ENCODE data around the gene UCP2. TPM values are rescaled to one million over a fixed set of nuclear protein-coding genes. Genes with fewer than 3 reads are reported as not detected.

UCP2 gene
- total RNA-seq, 6 donors from 2014 or later = 76.5 to 118 (median 98.3) TPM

DNA sequence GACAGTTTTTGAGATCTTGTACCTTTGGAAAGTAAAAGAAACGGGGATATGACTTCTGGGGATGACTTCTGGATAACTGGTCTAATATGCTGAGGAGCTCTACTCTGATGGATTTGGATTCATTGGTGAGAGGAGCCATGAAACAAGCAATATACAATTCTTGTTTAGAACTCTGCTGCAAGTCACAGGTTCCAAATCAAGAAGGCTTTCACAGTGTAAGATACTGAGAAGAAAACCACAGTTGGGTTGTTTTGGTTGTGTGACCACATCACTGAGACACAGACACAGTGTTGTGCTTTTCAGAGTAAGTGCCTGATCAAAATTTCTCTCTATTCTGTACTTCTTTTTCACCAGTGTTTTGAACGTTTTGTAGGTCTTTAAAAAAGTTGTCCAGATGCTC, 13.1 kb upstream of the UCP2 start:
- no peak for TF ChIP-seq POLR2AphosphoS5 (IDR thresholded peaks at IDR 0.05)
- TF ChIP-seq EP300 (IDR thresholded peaks at IDR 0.05) = no peak
- TF ChIP-seq, protein P1, sequence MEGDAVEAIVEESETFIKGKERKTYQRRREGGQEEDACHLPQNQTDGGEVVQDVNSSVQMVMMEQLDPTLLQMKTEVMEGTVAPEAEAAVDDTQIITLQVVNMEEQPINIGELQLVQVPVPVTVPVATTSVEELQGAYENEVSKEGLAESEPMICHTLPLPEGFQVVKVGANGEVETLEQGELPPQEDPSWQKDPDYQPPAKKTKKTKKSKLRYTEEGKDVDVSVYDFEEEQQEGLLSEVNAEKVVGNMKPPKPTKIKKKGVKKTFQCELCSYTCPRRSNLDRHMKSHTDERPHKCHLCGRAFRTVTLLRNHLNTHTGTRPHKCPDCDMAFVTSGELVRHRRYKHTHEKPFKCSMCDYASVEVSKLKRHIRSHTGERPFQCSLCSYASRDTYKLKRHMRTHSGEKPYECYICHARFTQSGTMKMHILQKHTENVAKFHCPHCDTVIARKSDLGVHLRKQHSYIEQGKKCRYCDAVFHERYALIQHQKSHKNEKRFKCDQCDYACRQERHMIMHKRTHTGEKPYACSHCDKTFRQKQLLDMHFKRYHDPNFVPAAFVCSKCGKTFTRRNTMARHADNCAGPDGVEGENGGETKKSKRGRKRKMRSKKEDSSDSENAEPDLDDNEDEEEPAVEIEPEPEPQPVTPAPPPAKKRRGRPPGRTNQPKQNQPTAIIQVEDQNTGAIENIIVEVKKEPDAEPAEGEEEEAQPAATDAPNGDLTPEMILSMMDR (IDR thresholded peaks at IDR 0.05) = no peak
- TF ChIP-seq POLR2A (IDR thresholded peaks at IDR 0.05) = no peak
- no peaks in the 10 kb centered on the region for H3K27me3 ChIP-seq
- peaks cover 0 to 3% (median 0%) of the 10 kb centered on the region in 4 donors for H3K36me3 ChIP-seq
- no peak for DNase-seq
- no peak overlapping the region for H3K4me3 ChIP-seq
- no peaks in the 10 kb centered on the region for H3K9me3 ChIP-seq
- peak overlapping the region in 2 of 4 donors; percentile 25 to 27 for H3K27ac ChIP-seq
- 81 to 88% methylated on average over 2 of the region's 2 CpGs for WGBS, 2 donors
- peaks cover 0 to 15% (median 3%) of the 10 kb centered on the region in 4 donors for H3K4me1 ChIP-seq
- ATAC-seq (ENCODE audit: low FRiP score in 2 of 2) = no peak

DNA sequence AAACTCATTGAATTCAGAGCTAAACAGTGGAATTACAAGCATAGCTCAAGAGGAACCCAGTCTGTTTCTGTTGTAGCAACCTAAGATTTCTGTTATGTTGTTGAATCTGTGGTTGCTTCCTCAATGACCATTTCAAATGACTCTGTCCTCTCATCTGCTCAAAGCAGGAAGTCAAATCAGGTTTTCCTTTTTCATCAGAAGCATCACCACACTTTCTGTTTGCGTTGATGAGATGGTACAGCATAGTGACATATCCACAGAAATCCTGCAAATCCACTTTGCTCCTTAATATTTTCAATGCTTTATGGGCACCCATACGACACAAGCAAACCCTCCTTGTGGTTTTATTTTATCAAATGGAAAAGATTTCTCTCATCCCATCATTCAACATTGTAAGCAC, 12.6 kb upstream of the UCP2 start:
- ATAC-seq (ENCODE audit: low FRiP score in 2 of 2) (peak; percentile 73 to 81), DNase-seq (no peak)
- TF ChIP-seq POLR2A (IDR thresholded peaks at IDR 0.05) = peak in 1 of 4 donors; percentile 23
- TF ChIP-seq, protein P1 (IDR thresholded peaks at IDR 0.05) = no peak
- 40 to 59% methylated on average over 2 of the region's 2 CpGs for WGBS, 2 donors
- H3K4me3 ChIP-seq = no peak overlapping the region
- H3K36me3 ChIP-seq = no peaks in the 10 kb centered on the region
- H3K4me1 ChIP-seq = peaks cover 0 to 15% (median 3%) of the 10 kb centered on the region in 4 donors
- H3K27ac ChIP-seq = peak overlapping the region in 2 of 4 donors; percentile 21 to 36
- no peaks in the 10 kb centered on the region for H3K27me3 ChIP-seq
- H3K9me3 ChIP-seq = no peaks in the 10 kb centered on the region

DNA sequence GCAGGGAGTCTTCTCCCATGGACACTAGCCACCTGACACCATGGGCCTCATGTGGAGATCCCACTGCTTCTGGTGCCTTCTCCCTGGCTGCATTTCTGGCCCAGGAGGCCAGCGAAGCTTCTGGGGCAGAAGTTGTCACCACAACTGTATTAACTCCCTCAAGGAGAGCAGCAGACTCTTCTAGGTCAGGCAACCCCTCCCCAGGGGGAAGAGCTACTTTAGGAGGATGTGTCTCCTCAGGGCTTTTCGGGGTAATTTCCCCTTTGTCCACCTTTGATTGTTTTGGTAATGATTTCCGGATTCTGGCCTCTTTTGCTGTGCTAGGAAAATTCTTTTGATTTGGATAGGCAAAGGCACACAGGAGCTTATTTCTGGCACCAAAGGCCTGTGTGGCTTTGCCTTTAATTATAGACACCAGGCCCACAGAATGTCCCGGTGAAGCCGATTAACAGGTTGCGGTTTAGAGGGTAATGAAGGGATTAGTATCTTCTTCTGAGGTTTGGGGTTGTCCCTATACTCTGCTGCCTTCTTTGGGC, 8.9 kb upstream of the UCP2 start:
- DNase-seq (no peak), ATAC-seq (ENCODE audit: low FRiP score in 2 of 2) (no peak)
- Histone ChIP-seq H3K27ac (peak overlapping the region in 1 of 4 donors; percentile 17), H3K27me3 (no peaks in the 10 kb centered on the region), H3K36me3 (no peaks in the 10 kb centered on the region), H3K4me1 (peaks cover 0 to 15% (median 3%) of the 10 kb centered on the region in 4 donors), H3K4me3 (no peak overlapping the region), H3K9me3 (no peaks in the 10 kb centered on the region)
- 86 to 92% methylated on average over 5 to 6 of the region's 6 CpGs for WGBS, 2 donors
- TF ChIP-seq EP300 (IDR thresholded peaks at IDR 0.05) (no peak), POLR2AphosphoS5 (IDR thresholded peaks at IDR 0.05) (no peak), POLR2A (IDR thresholded peaks at IDR 0.05) (no peak)
- TF ChIP-seq, protein P1 (IDR thresholded peaks at IDR 0.05) = no peak

DNA sequence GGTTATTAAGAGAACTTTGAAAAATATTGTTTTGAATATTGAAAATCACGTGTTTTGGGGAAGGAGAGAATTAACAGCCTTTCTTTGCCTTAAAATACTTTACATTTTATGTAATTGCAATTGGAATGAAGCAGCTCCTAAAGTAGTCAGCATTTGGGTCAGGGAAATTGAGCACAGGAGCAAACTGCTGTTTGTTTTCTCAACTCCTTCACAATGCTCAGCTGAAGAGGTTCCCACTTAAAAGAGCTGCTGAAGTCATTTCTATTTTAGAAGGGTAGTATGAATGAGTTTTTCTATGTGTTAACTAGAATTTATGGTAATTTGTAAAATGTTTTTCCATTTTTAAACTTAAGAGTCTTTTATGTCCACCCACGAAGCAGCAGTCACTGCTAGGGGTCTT, 8.1 kb upstream of the UCP2 start:
- Histone ChIP-seq H3K27me3 (no peaks in the 10 kb centered on the region), H3K36me3 (no peaks in the 10 kb centered on the region), H3K27ac (peak overlapping the region in 1 of 4 donors; percentile 17), H3K4me3 (no peak overlapping the region), H3K9me3 (no peaks in the 10 kb centered on the region), H3K4me1 (peaks cover 0 to 15% (median 3%) of the 10 kb centered on the region in 4 donors)
- no peak for DNase-seq
- TF ChIP-seq, protein P1 (IDR thresholded peaks at IDR 0.05) = no peak
- TF ChIP-seq EP300 (IDR thresholded peaks at IDR 0.05) = no peak
- TF ChIP-seq POLR2AphosphoS5 (IDR thresholded peaks at IDR 0.05) = no peak
- no peak for TF ChIP-seq POLR2A (IDR thresholded peaks at IDR 0.05)
- ATAC-seq (ENCODE audit: low FRiP score in 2 of 2) = no peak
- 66 to 71% methylated on average over 2 of the region's 2 CpGs for WGBS, 2 donors

DNA sequence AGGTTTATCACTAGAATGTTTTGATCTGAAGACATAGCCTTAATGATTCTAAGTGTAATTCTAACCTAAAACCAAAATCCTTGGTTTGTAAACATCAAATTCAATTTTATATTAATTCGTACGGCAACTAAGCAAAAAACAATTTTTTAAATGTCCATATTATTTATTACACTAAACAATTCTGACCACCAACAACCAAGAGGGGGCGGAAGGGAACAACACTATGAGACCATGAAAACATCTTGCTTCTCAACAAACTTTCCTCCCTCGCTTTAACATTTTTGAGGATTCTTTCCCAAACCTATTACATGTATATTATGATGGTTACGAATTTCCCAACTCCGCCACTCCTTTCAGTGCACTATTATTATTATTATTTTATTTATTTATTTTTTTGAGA, 6.5 kb upstream of the UCP2 start:
- H3K9me3 ChIP-seq = no peaks in the 10 kb centered on the region
- DNase-seq = no peak
- TF ChIP-seq POLR2AphosphoS5 (IDR thresholded peaks at IDR 0.05) (no peak), EP300 (IDR thresholded peaks at IDR 0.05) (no peak), POLR2A (IDR thresholded peaks at IDR 0.05) (no peak)
- TF ChIP-seq, protein P1 (IDR thresholded peaks at IDR 0.05) = no peak
- no peaks in the 10 kb centered on the region for H3K27me3 ChIP-seq
- 94 to 97% methylated on average over 6 of the region's 6 CpGs for WGBS, 2 donors
- peaks cover 0 to 12% (median 7%) of the 10 kb centered on the region in 4 donors for H3K4me1 ChIP-seq
- no peak for ATAC-seq (ENCODE audit: low FRiP score in 2 of 2)
- H3K4me3 ChIP-seq = no peak overlapping the region
- no peaks in the 10 kb centered on the region for H3K36me3 ChIP-seq
- no peak overlapping the region for H3K27ac ChIP-seq

Data from upper lobe of left lung (tissue), 6 donors.